PC-3 (cell line): Measurements from ENCODE around the gene CD81.
"Not testable (repeated sequence)": the region's sequence is repeated elsewhere in the genome, so short reads cannot be mapped to it uniquely, and the experiment has no call there.

Experiments used
- CTCF ChIP-seq: fragments of 300-600 bp; sonication (generic); conservative IDR thresholded peaks from 2 replicates; pipeline ENCODE4 v1.5.1; 2017; ENCODE audit warnings: antibody characterized with exemption, low read depth, mild to moderate bottlenecking, low read length
- EZH2 ChIP-seq: fragments of 300-600 bp; sonication (generic); IDR thresholded peaks from one replicate; pipeline ENCODE4 v1.6.1; 2017; ENCODE audit warnings: antibody characterized with exemption, mild to moderate bottlenecking, low read length; ENCODE audit not compliant: unreplicated experiment
- EZH2phosphoT487 ChIP-seq: fragments of 300-600 bp; sonication (generic); IDR thresholded peaks from 2 replicates; pipeline ENCODE4 v1.6.1; 2018; ENCODE audit warnings: mild to moderate bottlenecking, antibody characterized with exemption, low read length, borderline replicate concordance

GRCh38 chr11:2335286-2335685, 41.8 kb upstream of the CD81 start:
- not testable (repeated sequence) for TF ChIP-seq CTCF, EZH2, EZH2phosphoT487
